IMR-90 (cell line): ENCODE measurements around the gene VKORC1L1. TPM values are rescaled to one million over a fixed set of nuclear protein-coding genes. Genes with fewer than 3 reads are reported as not detected.

ENCODE experiments used
- ATAC-seq: fragments of 200-7000 bp; cut with Tn5 transposase; 2 replicates; pipeline ENCODE4 v1.9.1; 2020; ENCODE audit warnings: low read depth, mild to moderate bottlenecking, moderate library complexity
- BruUV-seq: library from RNA; stranded (reverse); fragments of 400-500 nt; replicated peaks from 2 replicates; lab custom pipeline; 2021; lab: Mats Ljungman, UMichigan
- CTCF ChIA-PET: fragments of 300-600 bp; formaldehyde crosslinking; extraction: SDS; loops from one replicate; lab custom pipeline; 2021; ENCODE audit warnings: antibody characterized with exemption; lab: Yijun Ruan, JAX
- POLR2A ChIA-PET: fragments of 300-600 bp; sonication (Branson Sonifier 250); formaldehyde crosslinking; loops from one replicate; lab custom pipeline; 2022; ENCODE audit warnings: antibody characterized with exemption; ENCODE audit not compliant: unreplicated experiment; lab: Charles Lee
- DNase-seq: peaks from one replicate; pipeline ENCODE4 v3.0.0; 2013
- H2AFZ ChIP-seq: replicated peaks from 2 replicates; pipeline ENCODE3; 2013; ENCODE audit warnings: low read length, mild to moderate bottlenecking; ENCODE audit not compliant: poor library complexity
- H2AK5ac ChIP-seq: 2 replicates; pipeline ENCODE4 v1.6.1; 2013; ENCODE audit warnings: low read depth, low read length, inconsistent platforms
- H2AK9ac ChIP-seq: replicated peaks from 2 replicates; pipeline ENCODE3; 2013; ENCODE audit warnings: mild to moderate bottlenecking, low read depth, low read length, moderate library complexity; ENCODE audit not compliant: poor library complexity
- H2BK120ac ChIP-seq: 2 replicates; pipeline ENCODE4 v1.6.1; 2013; ENCODE audit warnings: low read depth, low read length, inconsistent platforms
- H2BK15ac ChIP-seq: 3 replicates; pipeline ENCODE4 v1.6.1; 2013; ENCODE audit warnings: low read depth, low read length, inconsistent platforms
- H2BK20ac ChIP-seq: 2 replicates; pipeline ENCODE4 v1.6.1; 2013; ENCODE audit warnings: low read depth, mild to moderate bottlenecking, inconsistent platforms, low read length, moderate library complexity
- H2BK5ac ChIP-seq: 2 replicates; pipeline ENCODE4 v1.6.1; 2013; ENCODE audit warnings: mild to moderate bottlenecking, low read depth, low read length, inconsistent platforms; ENCODE audit not compliant: poor library complexity, severe bottlenecking
- H3K14ac ChIP-seq: replicated peaks from 2 replicates; pipeline ENCODE4 v1.6.1; 2013; ENCODE audit warnings: low read depth, low read length, inconsistent platforms
- H3K18ac ChIP-seq: 2 replicates; pipeline ENCODE4 v1.6.1; 2013; ENCODE audit warnings: low read depth, low read length, control low read depth
- H3K23ac ChIP-seq: 2 replicates; pipeline ENCODE4 v1.6.1; 2013; ENCODE audit warnings: low read depth, low read length, inconsistent platforms
- H3K27ac ChIP-seq: 2 replicates; pipeline ENCODE4 v1.5.1; 2013; ENCODE audit warnings: mild to moderate bottlenecking, control low read depth, low read length; ENCODE audit not compliant: insufficient read depth
- H3K27me3 ChIP-seq: 2 replicates; pipeline ENCODE4 v1.6.1; 2013; ENCODE audit warnings: low read length; ENCODE audit not compliant: control insufficient read depth, insufficient read depth
- H3K36me3 ChIP-seq: 2 replicates; pipeline ENCODE4 v1.6.1; 2013; ENCODE audit warnings: low read length, mixed read lengths; ENCODE audit not compliant: control insufficient read depth, insufficient read depth
- H3K4ac ChIP-seq: 2 replicates; pipeline ENCODE4 v1.6.1; 2013; ENCODE audit warnings: low read depth, low read length, inconsistent platforms
- H3K4me1 ChIP-seq: 2 replicates; pipeline ENCODE4 v1.6.1; 2013; ENCODE audit warnings: low read length, mixed read lengths; ENCODE audit not compliant: control insufficient read depth, insufficient read depth
- H3K4me2 ChIP-seq: 2 replicates; pipeline ENCODE4 v1.6.1; 2013; ENCODE audit warnings: low read depth, mild to moderate bottlenecking, control low read depth, low read length, moderate library complexity
- H3K4me3 ChIP-seq: 2 replicates; pipeline ENCODE4 v1.5.1; 2013; ENCODE audit warnings: low read depth, mild to moderate bottlenecking, control low read depth, low read length, moderate library complexity; ENCODE audit not compliant: insufficient read depth
- H3K56ac ChIP-seq: 2 replicates; pipeline ENCODE4 v1.6.1; 2013; ENCODE audit warnings: low read length, inconsistent platforms; ENCODE audit not compliant: insufficient read depth; ENCODE audit errors: extremely low read depth
- H3K79me1 ChIP-seq, 2 experiments: 2 replicates each; pipeline ENCODE4 v1.6.1; 2013; ENCODE audit warnings: low read length in 2 of 2, inconsistent platforms in 1 of 2, low read depth in 1 of 2
- H3K9ac ChIP-seq: 2 replicates; pipeline ENCODE4 v1.6.1; 2013; ENCODE audit warnings: low read depth, low read length, control low read depth
- H3K9me1 ChIP-seq: 2 replicates; pipeline ENCODE4 v1.6.1; 2013; ENCODE audit warnings: low read length, inconsistent platforms; ENCODE audit not compliant: insufficient read depth
- H3K9me3 ChIP-seq: 2 replicates; pipeline ENCODE4 v1.6.1; 2013; ENCODE audit warnings: low read length; ENCODE audit not compliant: control insufficient read depth, insufficient read depth
- H4K20me1 ChIP-seq: 2 replicates; pipeline ENCODE4 v1.6.1; 2013; ENCODE audit warnings: low read length, inconsistent platforms; ENCODE audit not compliant: insufficient read depth
- H4K5ac ChIP-seq: 2 replicates; pipeline ENCODE4 v1.6.1; 2013; ENCODE audit warnings: mild to moderate bottlenecking, low read depth, low read length, control low read depth
- H4K8ac ChIP-seq, 2 experiments: 2 replicates each; pipeline ENCODE4 v1.6.1; 2013; ENCODE audit warnings: low read depth in 2 of 2, low read length in 2 of 2, control low read depth in 1 of 2, inconsistent platforms in 1 of 2
- H4K91ac ChIP-seq: 2 replicates; pipeline ENCODE4 v1.6.1; 2013; ENCODE audit warnings: low read depth, low read length, inconsistent platforms; ENCODE audit not compliant: insufficient read depth
- BHLHE40 ChIP-seq: fragments of 150-350 bp; IDR thresholded peaks from 2 replicates; pipeline ENCODE4 v1.6.1; 2016; ENCODE audit warnings: mild to moderate bottlenecking, low read depth, low read length
- CEBPB ChIP-seq: IDR thresholded peaks from 2 replicates; pipeline ENCODE4 v1.6.1; 2012; ENCODE audit warnings: low read depth, low read length, improper control_type of control experiment
- CHD1 ChIP-seq: IDR thresholded peaks from 2 replicates; pipeline ENCODE4 v1.6.1; 2012; ENCODE audit warnings: low read depth, low read length, improper control_type of control experiment
- FOS ChIP-seq: fragments of 150-350 bp; IDR thresholded peaks from 2 replicates; pipeline ENCODE4 v1.6.1; 2016; ENCODE audit warnings: low read depth, low read length
- MAFK ChIP-seq: IDR thresholded peaks from 2 replicates; pipeline ENCODE4 v1.6.1; 2012; ENCODE audit warnings: low read depth, low read length, improper control_type of control experiment
- MAZ ChIP-seq: IDR thresholded peaks from 2 replicates; pipeline ENCODE4 v1.6.1; 2012; ENCODE audit warnings: low read depth, mild to moderate bottlenecking, low read length, improper control_type of control experiment, moderate library complexity, borderline replicate concordance
- MXI1 ChIP-seq: IDR thresholded peaks from 2 replicates; pipeline ENCODE4 v1.6.1; 2012; ENCODE audit warnings: low read depth, mild to moderate bottlenecking, low read length, moderate library complexity, borderline replicate concordance
- NFE2L2 ChIP-seq: fragments of 150-350 bp; IDR thresholded peaks from 2 replicates; pipeline ENCODE4 v1.6.1; 2016; ENCODE audit warnings: low read depth, mild to moderate bottlenecking, low read length
- POLR2A ChIP-seq: IDR thresholded peaks from 2 replicates; pipeline ENCODE4 v1.6.1; 2012; ENCODE audit warnings: mild to moderate bottlenecking, low read depth, low read length
- RAD21 ChIP-seq: IDR thresholded peaks from 2 replicates; pipeline ENCODE4 v1.6.1; 2012; ENCODE audit warnings: low read length, improper control_type of control experiment
- RCOR1 ChIP-seq: IDR thresholded peaks from 2 replicates; pipeline ENCODE4 v1.6.1; 2012; ENCODE audit warnings: mild to moderate bottlenecking, low read length, improper control_type of control experiment; ENCODE audit not compliant: insufficient replicate concordance
- USF2 ChIP-seq: fragments of 150-350 bp; IDR thresholded peaks from 2 replicates; pipeline ENCODE4 v1.6.1; 2017; ENCODE audit warnings: mild to moderate bottlenecking, antibody characterized with exemption, low read length, low read depth
- WGBS, 2 experiments: methylation state at CpG; one replicate each; pipeline versions ENCODE4 v1.1.5 to v1.1.7; 2013; ENCODE audit warnings: missing lambda C conversion rate in 2 of 2; ENCODE audit not compliant: insufficient read length in 1 of 2; ENCODE audit errors: extremely low coverage in 2 of 2; 5-methylcytosine and 5-hydroxymethylcytosine counted together
- dilution Hi-C: fragments of 300-500 bp; cut with HindIII; formaldehyde crosslinking; loops from one replicate; pipeline ENCODE4 v1.14.3; 2018; ENCODE audit warnings: low sequenced_read_pairs; ENCODE audit not compliant: unreplicated experiment
- in situ Hi-C: fragments of 300-500 bp; cut with MboI; formaldehyde crosslinking; loops from 3 replicates; pipeline ENCODE4 v1.14.3; 2019; ENCODE audit warnings: low sequenced_read_pairs, inconsistent platforms, mixed read lengths
- intact Hi-C: fragments of 100-400 bp; cut with micrococcal nuclease; formaldehyde crosslinking; loops from 2 replicates; pipeline ENCODE4 v1.10.0; 2022
- polyA plus RNA-seq, 3 experiments: library from polyadenylated mRNA; depleted of rRNA; stranded (reverse); fragments of >200 nt; gene quantifications; 2 replicates each; pipeline ENCODE4 v1.2.3, GENCODE V29; 2012; ENCODE audit warnings: low replicate concordance in 1 of 3
- total RNA-seq: library from RNA; depleted of rRNA; stranded (reverse); fragments of >200 nt; gene quantifications from 2 replicates; pipeline ENCODE4 v1.2.3, GENCODE V29; 2012
- TF ChIP-seq, protein P1 (sequence below): fragments of 150-350 bp; IDR thresholded peaks from 2 replicates; pipeline ENCODE4 v1.6.1; 2016; ENCODE audit warnings: low read depth, mild to moderate bottlenecking, low read length, moderate library complexity, borderline replicate concordance

VKORC1L1 gene
- total and polyA plus RNA-seq, 2 of the 4 experiments (the other 2 are of a cell fraction), result 12.5 to 14.5 TPM

DNA sequence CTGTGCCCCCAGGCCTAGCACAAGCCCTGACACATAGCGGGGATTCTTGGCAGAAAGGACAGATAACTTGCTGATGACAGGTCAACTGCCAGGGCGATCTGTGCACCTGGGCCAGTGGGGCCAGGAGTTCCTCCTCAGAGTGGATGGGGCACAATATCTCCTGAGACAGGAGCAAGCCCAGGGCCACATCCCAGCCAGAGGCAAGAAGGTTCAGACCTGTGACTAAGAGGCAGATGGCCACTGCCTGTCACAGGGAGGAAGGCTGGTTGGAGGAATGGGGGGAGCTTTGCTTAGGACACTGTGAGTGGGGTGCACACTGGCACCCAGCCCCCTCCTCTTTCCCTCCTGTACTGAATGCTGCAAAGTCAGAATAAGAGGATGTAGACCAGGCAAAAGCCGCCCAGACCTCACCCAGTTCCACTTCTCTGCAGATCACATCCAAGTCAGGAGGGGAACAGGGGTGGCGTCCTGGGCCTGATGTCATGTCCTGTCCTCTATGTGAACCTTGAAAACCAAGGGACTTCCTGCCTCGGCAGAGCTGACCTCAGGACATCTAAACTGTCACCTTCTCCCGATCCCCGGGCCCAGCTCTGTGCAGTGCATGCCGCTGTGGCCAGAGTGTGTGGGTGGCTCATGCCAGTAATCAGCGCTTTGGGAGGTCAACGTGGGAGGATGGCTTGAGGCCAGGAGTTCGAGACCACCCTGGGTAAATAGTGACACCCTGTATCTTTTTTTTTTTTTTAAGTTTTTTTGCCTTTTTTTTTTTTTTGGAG, 107.8 kb downstream of the VKORC1L1 start (continued):
- TF ChIP-seq RAD21, result no peak

GRCh38 chr7:65981965-65982792, 109.3 kb downstream of the VKORC1L1 start, which contains the start of gene GUSB:
Gene GUSB (minus strand): TSS chr7:65982213. CDS start chr7:65982183, 30 bp downstream.
- peak within 1 kb of the TSS; percentile 90 for H2BK120ac ChIP-seq
- peak within 1 kb of the TSS; percentile 87 for H3K56ac ChIP-seq
- H3K9ac ChIP-seq, result peak within 1 kb of the TSS; percentile 94
- WGBS, 2 experiments, result 5% methylated on average over 33 of the region's 62 CpGs; no CpG with 5 or more reads in 1 of the 2 experiments
- H3K14ac ChIP-seq, result peak within 1 kb of the TSS; percentile 94
- peak within 1 kb of the TSS; percentile 74 for H3K18ac ChIP-seq
- no peaks in the 10 kb centered on the region for H3K27me3 ChIP-seq
- 0 out of 2 replicates have a peak, but pooled peaks cover 7% of the 10 kb centered on the region for H4K20me1 ChIP-seq
- peak within 1 kb of the TSS; percentile 82 for H2AK5ac ChIP-seq
- ChIA-PET POLR2A (no interaction called here), CTCF (no interaction called here)
- peak within 1 kb of the TSS; percentile 88 for H4K91ac ChIP-seq
- H3K4me2 ChIP-seq, result peak within 1 kb of the TSS; percentile 75
- H3K36me3 ChIP-seq, result peaks cover 7% of the 10 kb centered on the region
- peak within 1 kb of the TSS; percentile 100 for H4K8ac ChIP-seq
- peak within 1 kb of the TSS; percentile 1; the same call in 1 of the 3 replicates for H2BK15ac ChIP-seq
- H2BK5ac ChIP-seq, result peak within 1 kb of the TSS; percentile 61
- peak within 1 kb of the TSS; percentile 78; the same call in 1 of the 2 replicates for H3K23ac ChIP-seq
- peaks cover 16 to 33% of the 10 kb centered on the region in 2 experiments for H3K79me1 ChIP-seq
- peak within 1 kb of the TSS; percentile 92 for H4K5ac ChIP-seq
- peak; percentile 98 for ATAC-seq
- H2AK9ac ChIP-seq, result peak within 1 kb of the TSS; percentile 96
- H3K4me1 ChIP-seq, result peaks cover 8% of the 10 kb centered on the region
- DNase-seq, result peak; percentile 82
- intact Hi-C loops, result no loop called here
- in situ Hi-C loops, result no loop called here
- peak within 1 kb of the TSS; percentile 85 for H3K4me3 ChIP-seq
- dilution Hi-C loops, result no loop called here
- H3K9me1 ChIP-seq, result peaks cover 16% of the 10 kb centered on the region
- H3K4ac ChIP-seq, result peak within 1 kb of the TSS; percentile 94
- peak within 1 kb of the TSS; percentile 72; the same call in 1 of the 2 replicates for H2BK20ac ChIP-seq
- peak within 1 kb of the TSS; percentile 95 for H2AFZ ChIP-seq
- BruUV-seq, result no TSS peak
- no peaks in the 10 kb centered on the region for H3K9me3 ChIP-seq
- peak within 1 kb of the TSS; percentile 78 for H3K27ac ChIP-seq
- TF ChIP-seq, protein P1, sequence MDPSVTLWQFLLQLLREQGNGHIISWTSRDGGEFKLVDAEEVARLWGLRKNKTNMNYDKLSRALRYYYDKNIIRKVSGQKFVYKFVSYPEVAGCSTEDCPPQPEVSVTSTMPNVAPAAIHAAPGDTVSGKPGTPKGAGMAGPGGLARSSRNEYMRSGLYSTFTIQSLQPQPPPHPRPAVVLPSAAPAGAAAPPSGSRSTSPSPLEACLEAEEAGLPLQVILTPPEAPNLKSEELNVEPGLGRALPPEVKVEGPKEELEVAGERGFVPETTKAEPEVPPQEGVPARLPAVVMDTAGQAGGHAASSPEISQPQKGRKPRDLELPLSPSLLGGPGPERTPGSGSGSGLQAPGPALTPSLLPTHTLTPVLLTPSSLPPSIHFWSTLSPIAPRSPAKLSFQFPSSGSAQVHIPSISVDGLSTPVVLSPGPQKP, result no peak
- TF ChIP-seq MXI1 (peak; percentile 57; the same call in 1 of the 2 replicates), CHD1 (no peak), RCOR1 (no peak), RAD21 (no peak), MAZ (peak; percentile 98), BHLHE40 (peak; percentile 85), FOS (no peak), POLR2A (no peak), USF2 (peak; percentile 90), NFE2L2 (no peak), CEBPB (no peak), MAFK (no peak)
